HG02938 (cell line): ENCODE data around the gene CCNDBP1.
"Not testable (repeated sequence)": the region's sequence is repeated elsewhere in the genome, so short reads cannot be mapped to it uniquely, and the experiment has no call there.

Source experiments
- ATAC-seq: cut with Tn5 transposase; IDR thresholded peaks from one replicate; pipeline ENCODE4 v1.9.1; 2021; ENCODE audit warnings: mild to moderate bottlenecking, moderate library complexity; ENCODE audit not compliant: unreplicated experiment

CCNDBP1 gene

DNA sequence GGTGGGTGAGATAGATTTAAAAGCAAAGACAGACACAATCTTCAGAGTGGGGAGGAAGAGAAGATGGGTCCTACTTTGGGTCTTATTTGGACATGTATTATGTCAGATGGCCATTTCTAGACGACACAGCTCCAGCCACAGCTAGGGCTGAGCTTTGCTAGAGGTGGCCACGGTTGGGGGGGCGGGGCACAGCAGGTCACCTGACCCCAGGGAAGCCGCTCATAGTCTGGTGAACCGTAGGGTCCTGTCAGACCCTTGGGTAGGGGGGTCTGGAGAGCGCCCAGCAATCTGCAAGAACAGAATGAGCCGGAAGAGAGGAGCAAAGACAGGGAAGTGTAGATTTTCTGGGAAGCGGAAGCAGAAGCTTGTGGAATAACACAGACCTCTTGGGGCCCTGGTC, 29.0 kb downstream of the CCNDBP1 start:
- ATAC-seq, result no peak

DNA sequence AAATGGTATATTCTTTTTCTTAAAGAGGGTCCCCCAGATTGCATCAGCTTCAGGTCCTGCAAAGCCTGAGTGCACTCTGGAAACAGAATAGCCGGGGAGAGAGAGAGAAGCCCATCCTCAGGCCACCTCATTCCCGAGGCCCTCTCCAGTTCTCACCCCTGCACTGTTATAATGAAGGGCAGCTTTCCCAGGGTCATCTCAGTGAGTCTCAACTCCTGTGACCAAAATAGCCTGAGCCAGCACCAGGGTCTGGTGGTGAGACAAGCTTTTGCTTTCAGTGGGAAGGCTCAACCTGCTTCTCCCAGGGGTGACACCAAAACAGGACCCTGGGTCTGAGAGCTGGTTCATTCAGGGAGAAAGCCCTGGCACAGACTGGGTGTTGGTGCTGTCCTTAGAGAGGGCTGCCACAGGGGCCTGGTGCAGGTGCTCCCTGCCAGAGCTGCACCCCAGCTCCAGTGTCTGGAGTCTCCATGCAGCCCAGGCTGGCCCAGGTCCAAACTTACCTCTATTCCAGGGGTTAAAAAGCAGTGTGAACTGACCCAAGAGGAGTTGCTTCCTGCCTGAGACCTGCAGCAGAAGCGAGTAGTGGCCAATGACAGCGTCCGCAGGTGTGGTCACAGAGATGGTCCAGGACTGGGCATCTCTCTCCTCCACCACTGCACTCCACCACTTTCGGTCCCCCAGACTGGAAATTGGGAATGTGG, 29.5 kb downstream of the CCNDBP1 start:
- no peak for ATAC-seq

DNA sequence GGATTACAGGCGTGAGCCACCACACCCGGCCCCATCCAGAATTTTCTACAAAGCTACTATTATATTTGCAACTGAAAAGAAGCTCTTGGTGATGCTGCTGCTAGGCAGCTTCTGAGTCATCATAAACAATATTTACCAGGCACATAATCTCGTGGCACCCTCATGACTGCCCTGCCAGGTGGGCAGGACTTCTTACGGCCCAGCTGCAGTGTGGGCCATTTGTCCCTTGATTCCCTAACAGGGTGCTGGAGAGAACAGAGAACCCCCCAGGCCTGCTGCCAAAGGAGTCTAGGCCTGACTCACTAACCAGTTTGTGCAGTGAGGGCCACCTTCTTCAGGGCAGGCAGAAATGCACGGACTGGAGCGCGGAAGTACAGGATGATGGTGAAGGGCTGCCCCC, 30.8 kb downstream of the CCNDBP1 start:
- no peak for ATAC-seq

DNA sequence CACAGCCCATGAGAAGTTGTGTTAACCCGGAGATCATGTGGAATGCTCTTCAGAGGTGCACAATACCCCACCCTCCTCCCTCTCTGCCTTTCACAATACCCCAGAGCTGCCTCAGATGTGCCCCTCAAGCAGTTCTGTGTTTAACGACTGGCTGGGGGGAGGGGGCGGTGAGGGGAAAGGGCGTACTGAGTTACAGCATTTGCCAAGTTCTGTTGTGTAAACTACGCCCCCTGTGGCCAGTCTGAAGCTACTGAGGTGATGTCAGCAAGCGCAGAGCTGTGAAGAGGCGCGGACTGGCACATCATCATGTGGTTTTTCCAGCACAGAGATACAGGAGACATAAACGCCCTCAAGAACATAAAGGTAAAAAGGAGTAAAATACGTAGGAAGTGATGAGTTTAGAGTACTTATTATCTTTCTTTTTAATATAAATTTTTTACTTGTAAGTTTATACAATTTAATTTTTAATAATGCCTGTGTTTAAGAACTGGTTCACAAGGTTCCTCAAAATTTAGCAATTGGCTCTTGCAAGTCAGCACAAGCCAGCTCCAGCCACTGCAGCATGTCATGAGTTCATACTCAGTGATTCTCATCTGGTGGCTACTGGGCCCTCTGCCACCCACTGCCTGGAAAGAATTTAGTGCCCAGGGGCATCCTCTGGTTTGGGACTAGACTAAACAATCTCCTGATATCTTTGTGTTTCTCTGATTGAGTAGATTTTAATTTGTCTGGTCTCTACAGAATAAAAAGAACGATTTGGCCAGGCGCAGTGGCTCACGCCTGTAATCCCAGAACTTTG, 33.9 kb downstream of the CCNDBP1 start:
- no peak for ATAC-seq

DNA sequence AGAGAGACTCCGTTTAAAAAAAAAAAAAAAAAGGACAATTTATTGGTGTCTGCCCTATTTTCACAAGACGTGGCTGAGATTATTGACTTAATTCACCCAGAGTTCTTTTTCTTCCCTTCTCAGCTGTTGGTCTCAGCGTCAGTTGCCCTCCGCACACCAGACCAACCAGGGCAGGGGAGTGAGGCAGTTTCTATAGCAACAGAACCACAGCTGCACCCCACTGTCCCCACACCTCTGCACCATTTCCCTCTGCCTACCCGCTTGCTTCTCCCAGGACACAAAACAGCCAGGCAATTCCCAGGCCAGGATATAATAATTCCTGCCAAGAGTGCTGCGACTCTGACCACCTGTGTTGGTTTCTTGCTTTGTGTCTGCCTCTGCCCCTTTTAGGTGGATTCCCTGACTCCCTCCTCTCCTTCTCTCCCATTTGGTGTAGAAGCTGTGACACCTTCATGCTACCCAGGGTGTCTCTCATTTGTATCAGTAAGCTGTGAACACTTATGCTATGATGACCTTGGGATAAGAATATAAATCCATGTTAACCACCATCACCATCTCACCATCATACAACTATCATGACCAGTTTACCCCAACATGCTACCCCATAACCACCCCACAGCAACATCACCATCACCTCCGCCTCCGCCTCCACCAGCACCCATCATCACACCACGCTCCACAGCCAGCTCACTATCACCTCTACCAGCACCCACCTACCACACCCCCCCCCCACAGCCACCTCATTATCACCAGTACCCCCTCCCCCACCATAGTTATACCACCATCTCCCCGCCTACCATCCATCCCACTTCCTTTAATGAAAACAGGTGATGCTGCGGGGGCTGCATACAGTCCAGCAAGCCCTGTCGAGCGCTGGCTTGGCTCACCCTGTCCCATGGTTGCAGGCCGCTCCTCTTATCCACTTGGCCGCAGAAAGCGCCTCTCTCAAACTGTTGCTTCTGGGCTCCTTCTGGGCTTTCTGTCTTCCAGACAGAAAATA, 35.0 kb downstream of the CCNDBP1 start:
- no peak for ATAC-seq

DNA sequence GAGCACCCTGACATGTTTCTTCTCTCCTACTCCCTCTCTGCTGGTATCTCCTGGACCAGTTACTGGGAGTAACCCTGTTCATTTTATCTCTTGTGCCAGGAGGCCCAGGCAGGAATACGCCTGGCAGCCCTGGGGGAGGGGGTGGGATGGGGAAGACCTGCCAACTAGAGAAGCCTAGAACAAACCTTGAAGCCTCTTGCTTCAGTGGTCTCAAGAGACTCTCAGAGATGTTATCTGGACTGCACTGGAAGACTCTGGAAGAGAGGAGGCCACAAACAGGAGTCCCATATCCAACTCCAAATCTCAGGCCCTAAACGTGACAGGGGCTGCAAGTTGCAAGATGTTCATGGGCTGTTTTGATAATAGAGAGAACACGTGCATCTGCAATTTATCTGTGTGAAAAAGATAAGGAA, 35.8 kb downstream of the CCNDBP1 start, which contains the start of gene EPB42:
EPB42 (minus strand) TSS at position 28 of the 413 bp plus-strand sequence. CDS start 193 bp downstream, outside the sequence.
- no peak for ATAC-seq

DNA sequence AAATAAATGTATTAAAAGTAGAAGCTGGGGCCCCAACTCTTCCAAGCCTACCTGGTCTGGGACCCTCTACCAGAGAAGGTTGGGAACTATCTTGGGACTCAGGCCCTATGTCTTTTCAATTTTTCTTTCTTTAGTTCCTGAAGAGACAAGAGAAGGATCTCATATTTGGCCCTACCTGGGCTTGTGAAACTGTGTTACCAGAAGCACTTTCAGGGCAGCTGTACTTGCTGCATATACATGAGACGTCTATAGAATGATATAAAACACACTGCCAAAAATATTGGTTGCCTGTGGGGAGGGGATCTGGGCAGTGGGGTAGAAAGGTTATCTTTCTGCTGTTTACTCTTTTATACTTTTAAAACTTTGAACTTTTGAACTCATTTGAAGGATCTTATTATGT, 36.2 kb downstream of the CCNDBP1 start:
- ATAC-seq, result no peak

DNA sequence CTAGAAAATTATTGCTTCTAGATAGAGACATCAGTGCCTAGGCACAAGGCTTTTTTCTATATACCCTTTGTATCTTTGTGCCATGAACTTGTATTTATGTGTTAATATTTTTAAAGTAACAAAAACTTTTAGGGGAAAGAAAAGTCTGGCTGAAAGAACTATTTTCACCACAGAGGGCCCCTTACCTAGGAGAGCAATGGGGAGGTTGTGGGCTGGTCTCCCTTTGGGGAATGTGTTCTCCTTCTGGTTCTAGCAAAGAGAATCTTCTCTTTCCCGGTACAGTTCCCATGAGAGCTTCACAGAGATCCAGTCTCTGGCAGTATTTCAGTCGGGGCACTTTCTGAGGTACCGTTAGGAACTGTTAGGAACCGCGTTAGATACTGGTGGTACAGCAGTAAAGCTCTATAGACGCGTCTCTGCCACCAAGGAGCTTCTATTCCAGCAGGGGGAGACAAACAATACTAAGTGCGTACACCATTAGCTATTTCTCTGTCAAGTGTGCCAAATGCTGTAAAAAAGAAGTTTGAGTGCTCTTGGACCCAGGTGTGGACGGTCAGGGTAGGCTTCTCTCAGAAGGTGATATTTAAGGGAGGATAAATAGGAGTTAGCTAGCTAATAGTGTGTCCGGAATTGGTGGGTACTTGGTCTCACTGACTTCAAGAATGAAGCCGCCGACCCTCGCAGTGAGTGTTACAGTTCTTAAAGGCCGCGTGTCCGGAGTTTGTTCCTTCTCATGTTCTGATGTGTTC, 40.2 kb downstream of the CCNDBP1 start:
- ATAC-seq, result no peak

DNA sequence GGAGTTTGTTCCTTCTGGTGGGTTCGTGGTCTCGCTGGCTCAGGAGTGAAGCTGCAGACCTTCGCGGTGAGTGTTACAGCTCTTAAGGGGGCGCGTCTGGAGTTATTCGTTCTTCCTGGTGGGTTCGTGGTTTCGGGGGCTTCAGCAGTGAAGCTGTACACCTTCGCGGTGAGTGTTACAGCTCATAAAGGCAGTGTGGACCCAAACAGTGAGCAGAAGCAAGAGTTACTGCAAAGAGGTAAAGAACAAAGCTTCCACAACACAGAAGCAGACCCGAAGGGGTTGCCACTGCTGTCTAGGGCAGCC, 40.7 kb downstream of the CCNDBP1 start:
- not testable (repeated sequence) for ATAC-seq

DNA sequence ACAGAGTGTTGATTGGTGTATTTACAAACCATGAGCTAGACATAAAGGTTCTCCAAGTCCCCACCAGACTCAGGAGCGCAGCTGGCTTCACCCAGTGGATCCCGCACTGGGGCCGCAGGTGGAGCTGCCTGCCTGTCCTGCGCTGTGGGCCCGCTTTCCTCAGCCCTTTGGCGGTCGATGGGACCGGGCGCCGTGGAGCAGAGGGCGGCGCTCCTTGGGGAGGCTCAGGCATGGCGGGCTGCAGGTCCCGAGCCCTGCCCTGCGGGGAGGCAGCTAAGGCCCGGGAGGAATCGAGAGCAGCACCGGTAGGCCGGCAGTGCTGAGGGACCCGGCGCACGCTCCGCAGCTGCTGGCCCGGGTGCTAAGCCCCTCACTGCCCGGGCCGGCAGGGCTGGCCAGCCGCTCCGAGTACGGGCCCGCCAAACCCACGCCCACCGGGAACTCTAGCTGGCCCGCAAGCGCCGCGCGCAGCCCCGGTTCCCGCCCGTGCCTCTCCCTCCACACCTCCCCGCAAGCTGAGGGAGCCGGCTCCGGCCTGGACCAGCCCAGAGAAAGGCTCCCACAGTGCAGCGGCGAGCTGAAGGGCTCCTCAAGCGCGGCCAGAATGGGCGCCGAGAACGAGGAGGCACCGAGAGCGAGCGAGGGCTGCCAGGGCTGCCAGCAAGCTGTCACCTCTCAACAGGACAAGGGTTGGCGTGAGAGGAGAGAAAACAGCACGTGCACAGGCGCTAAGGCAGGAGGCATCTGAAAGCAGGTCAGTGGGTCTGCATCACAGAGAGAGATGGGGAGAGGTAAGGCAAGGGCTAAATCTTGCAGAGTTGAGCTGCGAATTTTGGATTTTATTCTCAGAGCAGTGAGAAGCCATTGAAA, 41.5 kb downstream of the CCNDBP1 start:
- ATAC-seq, result no peak

DNA sequence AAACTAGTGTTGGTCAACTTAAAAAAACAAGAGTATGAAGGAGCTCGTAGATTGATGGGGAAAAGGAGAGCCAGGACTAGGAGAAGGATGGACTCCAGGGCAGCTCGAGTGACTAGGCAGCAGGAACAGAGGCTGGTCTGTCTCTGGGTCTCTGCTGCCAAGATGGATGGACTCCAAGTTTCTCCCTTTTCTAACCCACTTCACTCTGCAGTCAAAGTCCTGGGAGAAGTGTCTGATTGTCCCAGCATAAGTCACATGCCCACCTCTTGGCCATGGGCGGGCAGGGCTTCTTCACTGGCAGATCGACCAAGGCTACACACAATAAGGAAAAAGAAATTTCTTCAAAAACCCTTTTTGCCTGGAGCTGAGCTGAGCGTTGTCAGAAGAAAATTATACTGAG, 44.8 kb downstream of the CCNDBP1 start:
- no peak for ATAC-seq

DNA sequence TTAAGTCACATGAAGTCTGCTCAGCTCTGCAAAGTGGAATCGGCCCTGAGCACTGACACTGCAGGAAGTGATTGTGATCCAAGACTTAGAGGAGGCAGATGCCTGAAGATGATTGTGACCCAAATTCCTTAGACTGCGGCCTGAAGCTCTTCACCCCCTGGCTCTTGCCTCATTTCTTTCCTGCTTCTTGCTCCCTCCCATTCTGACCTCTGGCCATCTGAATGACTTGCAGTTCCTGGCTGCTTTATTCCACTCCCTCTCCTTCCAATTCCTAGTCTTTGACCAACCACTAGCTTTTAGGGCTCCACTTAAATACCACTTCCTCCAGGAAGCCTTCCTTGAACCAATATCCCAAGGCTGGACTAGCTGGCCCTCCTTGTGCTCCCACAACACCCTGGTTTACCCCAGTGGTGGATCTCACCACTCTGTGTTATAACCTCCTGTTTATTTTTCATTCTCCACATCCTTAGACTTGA, 45.5 kb downstream of the CCNDBP1 start:
- no peak for ATAC-seq

DNA sequence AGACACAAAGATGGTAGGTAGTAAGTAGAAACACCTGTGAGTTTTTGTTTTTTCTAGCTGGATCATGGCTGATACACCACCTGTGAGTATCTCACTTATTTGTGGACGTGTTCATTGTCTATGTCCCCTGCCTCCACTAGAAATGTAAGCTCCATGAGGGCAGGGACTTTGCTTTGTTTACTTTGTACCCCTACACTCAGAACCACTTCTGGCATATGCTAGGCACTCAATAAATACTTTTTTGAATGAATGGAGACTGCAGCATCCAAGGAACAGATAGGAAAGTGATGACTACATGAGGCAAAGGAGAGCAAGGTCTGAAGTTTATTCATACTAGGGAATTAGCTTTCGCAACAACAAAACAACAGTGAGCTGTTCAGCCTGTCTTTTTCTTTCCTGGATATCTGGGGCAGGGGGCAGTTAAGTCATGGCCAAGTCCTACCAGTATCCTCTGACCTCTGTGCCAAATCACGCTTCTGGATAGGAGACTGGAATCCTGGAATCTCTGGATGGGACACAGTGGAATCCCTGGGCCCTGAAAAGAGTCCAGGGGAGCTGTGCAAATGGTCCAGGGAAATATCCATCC, 47.2 kb downstream of the CCNDBP1 start:
- no peak for ATAC-seq

DNA sequence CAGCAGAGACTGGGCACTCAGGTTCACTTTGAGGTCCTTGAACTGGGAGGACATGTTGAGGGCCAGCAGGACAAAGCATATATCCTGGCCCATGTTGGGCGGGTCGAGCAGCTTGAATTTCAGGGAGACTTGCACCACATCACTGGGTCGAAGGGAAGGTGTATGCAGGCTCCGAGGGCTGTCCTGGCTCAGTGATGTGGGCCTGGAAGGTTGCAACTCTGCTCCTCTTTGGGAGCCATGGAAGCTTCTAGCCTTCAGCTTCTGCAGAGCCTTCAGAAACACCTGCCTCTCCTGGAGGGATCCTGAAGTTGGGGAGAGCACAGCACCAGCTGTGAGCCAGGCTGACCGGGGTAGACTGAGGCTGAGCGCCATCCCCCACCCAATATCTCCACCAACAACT, 50.3 kb downstream of the CCNDBP1 start:
- ATAC-seq, result no peak

DNA sequence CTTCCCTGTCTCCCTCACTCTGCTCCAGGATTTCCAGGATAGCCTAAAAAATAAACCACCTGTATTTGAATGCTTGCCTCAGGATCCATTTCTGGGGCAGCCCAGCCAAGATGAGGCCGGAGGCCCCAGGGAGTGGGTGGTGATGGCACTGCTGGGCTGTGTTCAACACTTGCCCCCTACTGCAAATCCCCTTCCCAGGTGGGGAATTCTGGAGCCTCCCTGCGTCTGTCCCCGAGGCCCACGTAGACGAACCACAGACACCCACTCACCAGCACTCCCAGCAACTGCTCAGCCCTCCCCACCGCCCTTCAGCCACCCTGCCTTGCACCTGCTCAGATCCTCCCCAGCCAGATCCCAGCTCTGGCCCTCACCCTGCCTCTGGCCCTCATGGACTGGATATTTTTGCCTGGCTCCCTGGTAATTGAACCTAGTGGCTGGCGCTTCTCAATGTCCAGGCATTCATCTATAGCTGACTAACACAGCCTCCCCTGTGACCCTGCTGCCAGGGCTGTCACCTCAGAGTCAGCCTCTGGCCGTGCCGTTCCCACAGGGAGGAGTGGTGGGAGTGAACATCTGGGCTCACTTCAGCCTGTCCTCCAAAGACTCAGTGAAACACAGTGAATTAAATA, 52.8 kb downstream of the CCNDBP1 start:
- no peak for ATAC-seq

DNA sequence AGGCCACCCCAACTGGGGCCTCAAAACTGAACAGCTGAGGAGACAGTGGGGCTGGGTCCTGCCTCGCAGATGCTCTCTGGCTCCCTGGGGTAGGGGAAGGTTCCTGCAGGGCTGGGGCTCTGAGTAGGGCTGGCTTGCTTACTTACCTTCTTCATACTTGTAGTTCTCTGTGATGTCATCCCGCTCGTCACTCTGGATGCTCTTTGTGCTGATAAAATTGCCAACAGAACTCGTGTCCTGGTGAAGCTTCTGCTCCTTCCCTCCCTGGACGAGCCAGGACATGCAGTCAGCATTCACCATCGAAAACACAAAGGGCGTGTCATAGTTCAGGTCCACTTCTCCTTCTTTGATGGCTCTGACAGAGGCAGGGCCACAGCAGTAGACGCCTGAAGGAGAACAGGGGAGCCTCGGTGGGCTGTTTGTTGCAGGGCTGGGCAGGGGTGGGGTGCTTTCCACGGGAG, 53.5 kb downstream of the CCNDBP1 start:
- no peak for ATAC-seq

DNA sequence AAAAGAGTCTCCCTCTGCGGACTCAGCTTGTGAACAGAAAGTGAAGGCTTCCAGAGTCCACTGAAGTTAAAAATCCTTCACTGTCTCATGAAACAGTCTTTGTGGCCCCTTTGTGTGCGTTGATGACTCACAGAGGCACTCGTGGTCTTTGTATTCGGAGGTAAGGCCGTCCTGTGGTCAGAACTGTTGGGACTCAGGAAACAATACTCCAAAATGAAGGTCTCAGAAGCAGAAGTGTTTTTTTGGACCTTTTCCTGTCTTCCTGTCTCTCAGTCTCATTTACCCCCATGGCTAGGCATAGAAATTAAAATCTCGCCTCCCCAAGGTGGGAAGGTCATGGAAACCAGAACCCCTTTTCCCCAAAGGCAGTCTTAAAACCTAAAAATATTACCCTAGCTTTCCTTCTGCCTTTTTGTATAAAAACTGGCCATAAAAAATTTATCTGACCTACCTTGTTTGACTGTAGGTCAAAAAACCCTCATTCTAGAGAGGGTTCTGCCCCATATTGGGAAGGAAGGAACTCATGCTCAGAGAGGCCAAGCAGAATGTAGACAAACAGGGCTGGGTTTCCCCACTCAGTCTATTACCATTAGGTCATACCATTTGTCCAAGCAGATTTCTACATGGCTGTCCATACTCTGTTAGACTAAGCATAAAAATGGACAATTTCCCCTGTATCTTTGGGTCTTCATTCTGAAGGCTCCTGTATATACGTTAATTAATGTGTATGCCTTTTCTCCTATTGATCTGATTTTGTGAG, 54.7 kb downstream of the CCNDBP1 start:
- ATAC-seq, result no peak

DNA sequence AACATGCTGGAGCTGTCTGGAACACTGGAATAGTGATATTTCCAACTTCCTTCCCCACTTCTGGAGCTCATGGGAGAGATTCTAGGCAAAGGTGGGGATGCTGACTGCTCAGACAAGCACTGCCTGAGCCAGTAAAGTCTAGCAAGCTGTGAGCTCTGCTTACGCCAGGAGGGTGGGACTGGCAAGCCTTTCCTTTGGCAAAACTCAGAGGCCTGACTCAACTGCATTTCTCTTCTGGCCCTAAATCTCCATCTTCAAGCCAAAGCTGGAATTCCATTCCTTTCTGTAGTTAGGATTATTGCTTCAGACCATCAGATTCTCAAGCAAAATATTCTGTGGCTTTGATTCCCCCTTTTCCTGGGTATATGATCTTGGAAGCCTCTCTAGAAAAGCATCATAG, 55.9 kb downstream of the CCNDBP1 start:
- no peak for ATAC-seq
